ENCODE results near the gene KRT32. TPM values are rescaled to one million over a fixed set of nuclear protein-coding genes. Genes with fewer than 3 reads are reported as not detected.

KRT32 gene
- total RNA-seq, 1 donor from 2014 or later = not detected

GRCh38 chr17:41476866-41477815, 10.0 kb upstream of the KRT32 start:
- H3K4me1 ChIP-seq = no peaks in the 10 kb centered on the region
- H3K27me3 ChIP-seq = no peaks in the 10 kb centered on the region
- TF ChIP-seq POLR2A (IDR thresholded peaks at IDR 0.05) = no peak
- no peak for TF ChIP-seq POLR2AphosphoS5 (IDR thresholded peaks at IDR 0.05; ENCODE audit: insufficient read depth in 1 of 2, low read depth in 1 of 2)
- no peak for TF ChIP-seq CTCF (IDR thresholded peaks at IDR 0.05)
- no peak overlapping the region for H3K27ac ChIP-seq
- no peak for DNase-seq (ENCODE audit: extremely low spot score in 2 of 2)
- H3K9me3 ChIP-seq = no peaks in the 10 kb centered on the region
- no peaks in the 10 kb centered on the region for H3K36me3 ChIP-seq
- intact Hi-C loops (cut with DNase I) = no loop called here
- no peak overlapping the region for H3K4me3 ChIP-seq

- no peak overlapping the region for H3K27ac ChIP-seq
- H3K4me3 ChIP-seq = no peak overlapping the region
- no peaks in the 10 kb centered on the region for H3K27me3 ChIP-seq
- TF ChIP-seq POLR2A (IDR thresholded peaks at IDR 0.05) (no peak), CTCF (IDR thresholded peaks at IDR 0.05) (no peak), POLR2AphosphoS5 (IDR thresholded peaks at IDR 0.05; ENCODE audit: insufficient read depth in 1 of 2, low read depth in 1 of 2) (no peak)
- H3K36me3 ChIP-seq = no peaks in the 10 kb centered on the region
- H3K9me3 ChIP-seq = no peaks in the 10 kb centered on the region
- DNase-seq (ENCODE audit: extremely low spot score in 2 of 2) = no peak
- intact Hi-C loops (cut with DNase I) = no loop called here
- no peaks in the 10 kb centered on the region for H3K4me1 ChIP-seq
Measured at GRCh38 chr17:41475421-41475820, 8.2 kb upstream of the KRT32 start.

GRCh38 chr17:41474863-41475262, 7.7 kb upstream of the KRT32 start:
- Histone ChIP-seq H3K27me3 (no peaks in the 10 kb centered on the region), H3K4me3 (no peak overlapping the region), H3K27ac (no peak overlapping the region), H3K4me1 (no peaks in the 10 kb centered on the region), H3K36me3 (no peaks in the 10 kb centered on the region), H3K9me3 (no peaks in the 10 kb centered on the region)
- TF ChIP-seq CTCF (IDR thresholded peaks at IDR 0.05) (no peak), POLR2A (IDR thresholded peaks at IDR 0.05) (no peak), POLR2AphosphoS5 (IDR thresholded peaks at IDR 0.05; ENCODE audit: insufficient read depth in 1 of 2, low read depth in 1 of 2) (no peak)
- intact Hi-C loops (cut with DNase I) = no loop called here
- no peak for DNase-seq (ENCODE audit: extremely low spot score in 2 of 2)

- Histone ChIP-seq H3K4me3 (no peak overlapping the region), H3K4me1 (peaks cover 36% of the 10 kb centered on the region), H3K27me3 (no peaks in the 10 kb centered on the region), H3K36me3 (no peaks in the 10 kb centered on the region), H3K9me3 (no peaks in the 10 kb centered on the region), H3K27ac (no peak overlapping the region)
- no peak for DNase-seq (ENCODE audit: extremely low spot score in 2 of 2)
- intact Hi-C loops (cut with DNase I) = no loop called here
- TF ChIP-seq POLR2AphosphoS5 (IDR thresholded peaks at IDR 0.05; ENCODE audit: insufficient read depth in 1 of 2, low read depth in 1 of 2) (no peak), POLR2A (IDR thresholded peaks at IDR 0.05) (no peak), CTCF (IDR thresholded peaks at IDR 0.05) (no peak)
Measured at GRCh38 chr17:41468346-41468745, 1.2 kb upstream of the KRT32 start.

GRCh38 chr17:41467561-41467960, 375 bp upstream of the KRT32 start:
- Histone ChIP-seq H3K27me3 (no peaks in the 10 kb centered on the region), H3K36me3 (no peaks in the 10 kb centered on the region), H3K4me1 (peaks cover 36% of the 10 kb centered on the region), H3K27ac (no peak overlapping the region), H3K9me3 (no peaks in the 10 kb centered on the region), H3K4me3 (no peak overlapping the region)
- intact Hi-C loops (cut with DNase I) = no loop called here
- TF ChIP-seq POLR2AphosphoS5 (IDR thresholded peaks at IDR 0.05; ENCODE audit: insufficient read depth in 1 of 2, low read depth in 1 of 2) (no peak), CTCF (IDR thresholded peaks at IDR 0.05) (no peak), POLR2A (IDR thresholded peaks at IDR 0.05) (no peak)
- no peak for DNase-seq (ENCODE audit: extremely low spot score in 2 of 2)

Measured in vagina (tissue), 2 donors.